SK-N-SH (cell line): ENCODE results near the gene PRKAR1A. TPM values are rescaled to one million over a fixed set of nuclear protein-coding genes. Genes with fewer than 3 reads are reported as not detected.
"Not testable (repeated sequence)": the region's sequence is repeated elsewhere in the genome, so short reads cannot be mapped to it uniquely, and the experiment has no call there.

Experiments
- CTCF ChIA-PET: fragments of 300-600, 350-600 bp; formaldehyde crosslinking; extraction: SDS; loops from one replicate; lab custom pipeline; 2021; lab: Yijun Ruan, JAX
- POLR2A ChIA-PET: fragments of 350-600 bp; sonication (Branson Sonifier 250); formaldehyde crosslinking; extraction: SDS; loops from one replicate; lab custom pipeline; 2020; ENCODE audit warnings: antibody characterized with exemption, inconsistent platforms; lab: Yijun Ruan, JAX
- DNase-seq: peaks from one replicate; pipeline ENCODE4 v3.0.0; 2012
- H2AFZ ChIP-seq: fragments of 200-600 bp; sonication (generic); 2 replicates; pipeline ENCODE4 v1.8.1; 2016; ENCODE audit warnings: antibody characterized with exemption, mild to moderate bottlenecking, low read depth
- H3F3A ChIP-seq: fragments of 200-600 bp; sonication (generic); replicated peaks from 2 replicates; pipeline ENCODE3; 2016; ENCODE audit warnings: antibody characterized with exemption, mild to moderate bottlenecking; ENCODE audit not compliant: insufficient read depth
- H3K27ac ChIP-seq, 2 experiments: fragments of 200-500 bp in 1 of 2; fragments of 200-600 bp in 1 of 2; sonication (Bioruptor generic) in 1 of 2; sonication (generic), shearing (Covaris generic) in 1 of 2; 2 replicates each; pipeline versions ENCODE4 v1.5.1 to v1.6.1; 2014 to 2016; ENCODE audit warnings: low read depth in 2 of 2, inconsistent platforms in 1 of 2, low read length in 1 of 2, mild to moderate bottlenecking in 1 of 2, mixed read lengths in 1 of 2
- H3K27me3 ChIP-seq: fragments of 200-600 bp; sonication (generic), shearing (Covaris generic); 2 replicates; pipeline ENCODE4 v1.6.1; 2016; ENCODE audit warnings: mixed run types; ENCODE audit not compliant: insufficient read depth
- H3K36me3 ChIP-seq, 2 experiments: fragments of 200-500 bp in 1 of 2; fragments of 200-600 bp in 1 of 2; sonication (Bioruptor generic) in 1 of 2; sonication (generic) in 1 of 2; replicated peaks in 1 of 2; 2 replicates each; pipeline versions ENCODE3 to v1.5.1; 2014 to 2016; ENCODE audit warnings: low read length in 1 of 2, mild to moderate bottlenecking in 1 of 2; ENCODE audit not compliant: insufficient read depth in 2 of 2, control insufficient read depth in 1 of 2
- H3K4me1 ChIP-seq, 2 experiments: fragments of 200-500 bp in 1 of 2; fragments of 200-600 bp in 1 of 2; sonication (Bioruptor generic) in 1 of 2; sonication (generic), shearing (Covaris generic) in 1 of 2; 2 replicates each; pipeline versions ENCODE4 v1.5.1 to v1.6.1; 2014 to 2016; ENCODE audit warnings: low read depth in 1 of 2, low read length in 1 of 2, mixed run types in 1 of 2; ENCODE audit not compliant: insufficient read depth in 2 of 2, control insufficient read depth in 1 of 2
- H3K4me2 ChIP-seq: fragments of 200-600 bp; sonication (generic), shearing (Covaris generic); 2 replicates; pipeline ENCODE4 v1.6.1; 2017; ENCODE audit warnings: mixed run types
- H3K4me3 ChIP-seq, 2 experiments: fragments of 200-500 bp in 1 of 2; fragments of 200-600 bp in 1 of 2; sonication (Bioruptor generic) in 1 of 2; sonication (generic), shearing (Covaris generic) in 1 of 2; 2 replicates each; pipeline versions ENCODE4 v1.5.1 to v1.8.1; 2014 to 2016; ENCODE audit warnings: low read depth in 2 of 2, inconsistent platforms in 1 of 2, low read length in 1 of 2, mild to moderate bottlenecking in 1 of 2, mixed read lengths in 1 of 2, moderate library complexity in 1 of 2
- H3K79me2 ChIP-seq: fragments of 200-600 bp; sonication (generic); 2 replicates; pipeline ENCODE4 v1.8.1; 2017; ENCODE audit warnings: mild to moderate bottlenecking; ENCODE audit not compliant: insufficient read depth
- H3K9ac ChIP-seq: fragments of 200-600 bp; sonication (generic); 2 replicates; pipeline ENCODE4 v1.6.1; 2017; ENCODE audit warnings: mixed run types
- H3K9me2 ChIP-seq: fragments of 200-600 bp; sonication (generic); 2 replicates; pipeline ENCODE4 v1.6.1; 2017; ENCODE audit warnings: mixed run types
- H3K9me3 ChIP-seq: fragments of 200-600 bp; sonication (generic); 2 replicates; pipeline ENCODE4 v1.6.1; 2017; ENCODE audit warnings: mixed run types, mild to moderate bottlenecking, moderate library complexity
- H4K20me1 ChIP-seq: fragments of 200-600 bp; sonication (generic); 2 replicates; pipeline ENCODE4 v1.6.1; 2017; ENCODE audit warnings: mild to moderate bottlenecking, mixed run types; ENCODE audit not compliant: insufficient read depth
- ELF1 ChIP-seq: IDR thresholded peaks from 2 replicates; pipeline ENCODE4 v1.4.0; 2012
- EP300 ChIP-seq, 2 experiments: IDR thresholded peaks; 2 replicates each; pipeline versions ENCODE4 v1.4.0 to v1.6.1; 2012; ENCODE audit warnings: borderline replicate concordance in 1 of 2, low read depth in 1 of 2, low read length in 1 of 2
- FOSL2 ChIP-seq: IDR thresholded peaks from 2 replicates; pipeline ENCODE4 v1.4.0; 2012; ENCODE audit warnings: low read depth, mild to moderate bottlenecking, moderate library complexity, borderline replicate concordance
- FOXJ3 ChIP-seq: sonication (generic); formaldehyde crosslinking; IDR thresholded peaks from 2 replicates; pipeline ENCODE4 v1.5.1; 2020; ENCODE audit warnings: mild to moderate bottlenecking, missing genetic modification reagents
- IRF3 ChIP-seq: fragments of 150-350 bp; IDR thresholded peaks from 2 replicates; pipeline ENCODE4 v1.6.1; 2016; ENCODE audit warnings: mild to moderate bottlenecking, low read depth, low read length
- MAX ChIP-seq: IDR thresholded peaks from 2 replicates; pipeline ENCODE4 v1.4.0; 2012; ENCODE audit warnings: low read depth
- MXI1 ChIP-seq: IDR thresholded peaks from 2 replicates; pipeline ENCODE4 v1.6.1; 2012; ENCODE audit warnings: mild to moderate bottlenecking, low read depth, low read length, improper control_type of control experiment
- RCOR1 ChIP-seq: fragments of 150-350 bp; IDR thresholded peaks from 2 replicates; pipeline ENCODE4 v1.6.1; 2017; ENCODE audit warnings: antibody characterized with exemption, low read length
- RFX5 ChIP-seq: IDR thresholded peaks from 2 replicates; pipeline ENCODE4 v1.6.1; 2012; ENCODE audit warnings: mild to moderate bottlenecking, improper control_type of control experiment, low read length
- RXRA ChIP-seq: IDR thresholded peaks from 2 replicates; pipeline ENCODE4 v1.4.0; 2012; ENCODE audit warnings: low read depth, mild to moderate bottlenecking, borderline replicate concordance
- SMC3 ChIP-seq: IDR thresholded peaks from 2 replicates; pipeline ENCODE4 v1.6.1; 2012; ENCODE audit warnings: low read depth, low read length, improper control_type of control experiment
- TAF1 ChIP-seq: IDR thresholded peaks from 2 replicates; pipeline ENCODE4 v1.6.1; 2012; ENCODE audit warnings: low read depth, mild to moderate bottlenecking, low read length, moderate library complexity, borderline replicate concordance
- TCF12 ChIP-seq: IDR thresholded peaks from 2 replicates; pipeline ENCODE4 v1.4.0; 2012
- TEAD4 ChIP-seq: IDR thresholded peaks from 2 replicates; pipeline ENCODE4 v1.4.0; 2012; ENCODE audit warnings: mild to moderate bottlenecking, borderline replicate concordance; ENCODE audit not compliant: insufficient read depth
- YY1 ChIP-seq: IDR thresholded peaks from 2 replicates; pipeline ENCODE4 v1.4.0; 2012; ENCODE audit warnings: low read depth, mild to moderate bottlenecking
- WGBS: methylation state at CpG from one replicate; pipeline ENCODE4 v1.1.6; 2017; ENCODE audit warnings: low lambda C conversion rate; 5-methylcytosine and 5-hydroxymethylcytosine counted together
- polyA plus RNA-seq, 3 experiments: library from polyadenylated mRNA; depleted of rRNA; stranded (reverse); fragments of >200 nt; gene quantifications; 2 replicates each; pipeline ENCODE4 v1.2.3, GENCODE V29; 2012

Gene PRKAR1A
- polyA plus RNA-seq, 1 of the 3 experiments (the other 2 are of a cell fraction): 195 TPM

GRCh38 chr17:68516732-68517131 is 4.5 kb downstream of the PRKAR1A start:
- CTCF ChIA-PET: interaction anchor here (0.9 kb wide), 1 partner anchor 9 kb away, joined by 4 read pairs; no protein-coding TSS in a partner anchor
- WGBS: 78% methylated on average over 1 of the region's 1 CpG
- peaks cover 95% of the 10 kb centered on the region for H3K79me2 ChIP-seq
- peaks cover 17 to 21% of the 10 kb centered on the region in 2 experiments; a peak in 2 of 4 replicates for H3K4me1 ChIP-seq
- peaks cover 3% of the 10 kb centered on the region for H3F3A ChIP-seq
- no peak overlapping the region for H3K4me3 ChIP-seq
- peaks cover 71% of the 10 kb centered on the region for H4K20me1 ChIP-seq
- H3K4me2 ChIP-seq: no peak overlapping the region
- TF ChIP-seq YY1 (no peak), ELF1 (no peak), TAF1 (no peak), IRF3 (no peak), RFX5 (no peak), MAX (no peak), FOSL2 (no peak), FOXJ3 (CRISPR knock-in tag) (no peak), RCOR1 (no peak), TEAD4 (no peak), EP300 (IDR thresholded peaks at IDR 0.05; ENCODE audit: borderline replicate concordance in 1 of 2, low read depth in 1 of 2, low read length in 1 of 2) (no peak), TCF12 (no peak), MXI1 (no peak), RXRA (no peak), SMC3 (no peak)
- H3K27me3 ChIP-seq: no peaks in the 10 kb centered on the region
- no peaks in the 10 kb centered on the region for H3K9me2 ChIP-seq
- no peak overlapping the region for H2AFZ ChIP-seq
- POLR2A ChIA-PET: no interaction called here
- peaks cover 51 to 58% of the 10 kb centered on the region in 2 experiments for H3K36me3 ChIP-seq
- H3K9ac ChIP-seq: no peak overlapping the region
- no peak for DNase-seq
- H3K27ac ChIP-seq: no peak overlapping the region
- no peaks in the 10 kb centered on the region for H3K9me3 ChIP-seq

GRCh38 chr17:68517605-68518004 is 5.4 kb downstream of the PRKAR1A start:
- POLR2A ChIA-PET: not testable (repeated sequence)

More at GRCh38 chr17:68517605-68518004, 5.4 kb downstream of the PRKAR1A start:
- Histone ChIP-seq H3K36me3 (peaks cover 56 to 67% of the 10 kb centered on the region in 2 experiments), H3K79me2 (peaks cover 100% of the 10 kb centered on the region), H4K20me1 (peaks cover 80% of the 10 kb centered on the region), H3K4me1 (peaks cover 17 to 25% of the 10 kb centered on the region in 2 experiments; a peak in 2 of 4 replicates)
- WGBS: 97% methylated on average over 3 of the region's 3 CpGs
- CTCF ChIA-PET, DNase-seq, H3K9me2 ChIP-seq, H3K4me2 ChIP-seq, H3K27ac ChIP-seq, H3K9ac ChIP-seq, H3F3A ChIP-seq, H3K9me3 ChIP-seq, H3K4me3 ChIP-seq, H2AFZ ChIP-seq, H3K27me3 ChIP-seq: not testable (repeated sequence)
